Fibroblast of mammary gland (primary cell): ENCODE measurements around the gene CYP4V2.
A peak's percentile ranks its signal among the peaks of the same experiment; 100 is the strongest.

ENCODE experiments used
- DNase-seq: peaks from one replicate; pipeline ENCODE4 v3.0.0-alpha.2; 2010; ENCODE audit warnings: low read depth
- H3K4me3 ChIP-seq: 2 replicates; pipeline ENCODE4 v1.5.1; 2011; ENCODE audit warnings: low read depth, mild to moderate bottlenecking, low read length, moderate library complexity; ENCODE audit not compliant: control insufficient read depth
- CTCF ChIP-seq: conservative IDR thresholded peaks from 2 replicates; pipeline ENCODE4 v1.5.1; 2011; ENCODE audit warnings: low read depth, low read length, inconsistent platforms; ENCODE audit not compliant: control insufficient read depth, insufficient read depth

The CYP4V2 gene

GRCh38 chr4:186204103-186204559 is 12.8 kb downstream of the CYP4V2 start:
- no peak for TF ChIP-seq CTCF
- DNase-seq = no peak
- H3K4me3 ChIP-seq = no peak overlapping the region

- TF ChIP-seq CTCF = no peak
- DNase-seq = no peak
- H3K4me3 ChIP-seq = no peak overlapping the region
Observed at GRCh38 chr4:186204686-186205085, 13.3 kb downstream of the CYP4V2 start.

GRCh38 chr4:186205156-186205555 is 13.8 kb downstream of the CYP4V2 start:
- no peak for TF ChIP-seq CTCF
- DNase-seq = no peak
- H3K4me3 ChIP-seq = no peak overlapping the region

GRCh38 chr4:186216465-186217024 is 25.2 kb downstream of the CYP4V2 start:
- DNase-seq = peak; percentile 51
- H3K4me3 ChIP-seq = no peak overlapping the region
- TF ChIP-seq CTCF = no peak

GRCh38 chr4:186217733-186218293 is 26.4 kb downstream of the CYP4V2 start:
- DNase-seq = no peak
- H3K4me3 ChIP-seq = no peak overlapping the region
- no peak for TF ChIP-seq CTCF

GRCh38 chr4:186221624-186222023 is 30.3 kb downstream of the CYP4V2 start:
- no peak overlapping the region for H3K4me3 ChIP-seq
- no peak for DNase-seq
- no peak for TF ChIP-seq CTCF
